Neural cell (in vitro differentiated cells): ENCODE results near the gene ARRB1.

Source experiments
- CTCF ChIP-seq: fragments of 450-650 bp; IDR thresholded peaks from 2 replicates; pipeline ENCODE4 v1.5.1; 2014; ENCODE audit warnings: antibody characterized with exemption, mild to moderate bottlenecking, moderate library complexity; ENCODE audit not compliant: poor library complexity, severe bottlenecking
- EZH2 ChIP-seq: fragments of 200-600, 300-800 bp; shearing (Covaris generic), sonication (generic); IDR thresholded peaks from 2 replicates; pipeline ENCODE4 v1.6.1; 2014; ENCODE audit warnings: antibody characterized with exemption, low read length, borderline replicate concordance, mild to moderate bottlenecking; ENCODE audit not compliant: insufficient read depth, poor library complexity, severe bottlenecking
- REST ChIP-seq: IDR thresholded peaks from 2 replicates; pipeline ENCODE4 v1.6.1; 2012; ENCODE audit warnings: borderline replicate concordance
- SMC3 ChIP-seq: fragments of 450-650 bp; conservative IDR thresholded peaks from 2 replicates; pipeline ENCODE4 v1.6.1; 2014; ENCODE audit warnings: antibody characterized with exemption, mild to moderate bottlenecking, moderate library complexity; ENCODE audit not compliant: poor library complexity

GRCh38 chr11:75386942-75387630, 35.6 kb upstream of the ARRB1 start:
- no peak for TF ChIP-seq REST
- TF ChIP-seq EZH2 = no peak
- TF ChIP-seq SMC3 = no peak
- TF ChIP-seq CTCF = no peak
